Stimulated activated CD4-positive, alpha-beta T cell treated with anti-CD3 and anti-CD28 coated beads, TNF-alpha, amount 100 ng/mL, for 24 hours (primary cell): ENCODE data around the gene PTPRM.

Experiments
- DNase-seq, 3 experiments: peaks; one replicate each; pipeline ENCODE4 v3.0.0-alpha.2; 2020; ENCODE audit warnings: low read depth in 3 of 3

Gene PTPRM

DNA sequence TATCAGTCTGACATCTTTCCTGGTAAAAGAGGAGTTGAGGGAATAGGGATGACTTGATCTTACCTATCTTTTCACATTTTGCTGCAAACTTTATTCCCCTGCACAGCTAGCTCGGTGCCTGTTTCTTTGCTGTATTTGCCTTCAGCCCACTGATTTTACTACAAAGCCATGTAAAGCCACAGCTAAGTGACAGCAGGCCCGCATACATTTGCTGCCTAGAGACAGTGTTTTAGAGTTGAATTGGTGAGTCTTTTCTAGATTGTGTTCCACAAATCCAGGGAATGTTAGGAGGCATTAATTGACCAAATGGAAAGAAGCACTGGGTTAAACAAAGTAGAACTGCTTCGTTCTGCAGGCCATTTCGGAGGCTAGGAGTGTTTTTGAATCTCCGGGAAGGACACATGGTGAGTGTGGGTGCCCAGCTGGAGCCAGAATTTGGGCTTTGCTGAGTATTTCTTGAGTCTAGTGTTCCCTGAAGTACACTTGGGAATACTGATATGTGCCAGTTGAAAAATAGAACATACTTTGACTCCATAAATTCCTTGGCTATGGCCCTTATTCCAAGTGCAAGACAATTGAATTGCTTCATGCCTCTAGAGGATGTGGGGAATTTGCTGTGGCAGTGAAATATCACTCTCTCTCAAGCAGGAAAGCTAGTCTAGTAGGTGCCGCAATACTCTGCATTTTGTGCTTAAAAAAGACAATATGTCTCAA lies 329.8 kb downstream of the PTPRM start:
- no peak for DNase-seq

DNA sequence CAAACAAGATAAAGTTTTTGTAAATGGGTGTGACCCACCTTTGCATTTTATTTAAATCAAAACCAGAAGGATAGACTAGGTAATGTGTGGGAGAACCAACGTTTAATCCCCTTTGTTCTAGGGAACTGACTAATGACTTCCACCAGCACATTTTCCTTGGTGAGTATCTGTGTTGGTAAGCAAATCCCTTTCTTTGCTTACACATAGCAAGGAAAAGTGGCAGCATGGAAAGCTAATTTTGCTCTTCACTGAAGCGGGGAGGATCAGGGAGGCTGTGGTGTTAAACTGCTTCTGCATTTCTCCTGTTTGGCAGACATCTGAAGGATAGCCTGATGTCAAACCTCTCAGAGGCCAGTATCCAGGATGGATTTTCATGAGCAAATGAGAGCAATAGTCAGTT lies 331.1 kb downstream of the PTPRM start:
- DNase-seq: no peak

DNA sequence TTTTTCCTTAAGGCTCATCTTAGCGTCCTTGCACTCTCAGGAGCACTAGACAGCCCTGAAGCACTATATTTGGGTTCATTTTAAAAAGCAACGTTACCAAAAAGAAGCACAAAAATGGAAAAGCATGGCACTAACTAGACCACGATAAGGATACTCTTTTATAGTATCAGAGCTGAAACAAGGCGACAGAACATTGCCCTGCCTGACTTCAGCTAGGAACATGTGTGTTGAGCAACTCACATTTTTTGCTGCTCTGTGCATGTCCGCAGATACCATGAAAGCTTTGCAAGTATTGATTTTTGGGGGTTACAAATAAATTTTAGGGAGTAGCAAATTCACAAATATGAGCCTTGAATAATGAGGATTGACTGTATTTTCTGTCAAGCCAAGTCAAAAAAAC lies 332.0 kb downstream of the PTPRM start:
- DNase-seq: no peak

DNA sequence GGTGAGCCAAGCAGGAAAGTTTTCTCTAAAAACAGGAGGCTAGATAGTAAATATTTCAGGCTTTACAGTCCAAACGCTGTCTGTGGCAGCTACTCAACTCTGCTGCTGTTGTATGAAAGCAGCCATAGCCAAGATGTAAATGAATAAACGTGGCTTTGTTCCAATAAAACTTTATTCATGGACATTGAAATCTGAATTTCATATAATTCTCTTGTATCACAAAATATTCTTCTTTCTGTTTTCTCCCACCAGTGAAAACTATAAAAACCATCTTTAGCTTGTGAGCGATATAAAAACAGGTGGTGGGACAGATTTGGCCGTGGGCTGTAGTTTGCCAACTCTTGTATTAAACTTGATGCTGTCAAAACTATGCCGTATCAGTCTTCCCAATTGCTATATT lies 333.0 kb downstream of the PTPRM start:
- DNase-seq: no peak

DNA sequence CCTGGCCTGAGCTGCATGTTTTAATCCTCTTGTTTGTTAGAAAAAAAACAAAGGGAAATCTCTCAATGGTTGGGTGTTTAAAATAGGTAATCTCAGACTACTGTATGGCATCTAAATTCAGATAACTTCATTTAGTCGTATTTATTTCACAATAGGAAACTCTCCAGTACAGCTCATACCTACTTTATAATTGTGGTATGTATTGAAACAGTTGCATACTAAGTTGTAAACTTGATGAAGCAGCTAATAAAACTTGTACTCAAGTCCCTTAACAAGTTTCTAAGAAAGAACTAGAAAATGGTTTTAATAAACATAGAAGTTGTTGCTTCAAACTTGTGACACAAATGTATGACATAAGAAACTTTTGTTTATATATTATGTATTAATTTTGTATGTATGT lies 334.5 kb downstream of the PTPRM start:
- DNase-seq: no peak

DNA sequence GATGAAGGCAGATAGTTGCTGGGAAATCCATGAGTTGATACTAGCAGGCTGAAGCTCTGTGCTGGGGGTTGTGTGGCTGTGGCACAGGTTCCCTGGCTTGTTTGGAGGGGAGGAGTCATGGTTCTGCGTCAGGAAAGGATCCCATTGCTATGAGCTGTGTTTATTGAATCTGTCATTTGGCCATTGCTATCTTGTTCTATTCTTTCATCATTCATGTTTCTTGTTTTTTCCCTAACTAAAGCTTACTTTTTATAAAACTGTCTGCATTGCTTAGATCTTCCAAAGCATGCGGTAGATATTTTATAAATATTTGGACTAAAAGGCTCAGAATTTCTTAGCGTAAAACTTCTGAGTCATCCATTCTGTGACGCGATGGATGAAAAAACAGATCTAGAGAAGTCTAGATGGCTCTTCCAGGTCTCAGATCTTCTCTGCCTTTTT lies 335.3 kb downstream of the PTPRM start:
- DNase-seq: no peak

DNA sequence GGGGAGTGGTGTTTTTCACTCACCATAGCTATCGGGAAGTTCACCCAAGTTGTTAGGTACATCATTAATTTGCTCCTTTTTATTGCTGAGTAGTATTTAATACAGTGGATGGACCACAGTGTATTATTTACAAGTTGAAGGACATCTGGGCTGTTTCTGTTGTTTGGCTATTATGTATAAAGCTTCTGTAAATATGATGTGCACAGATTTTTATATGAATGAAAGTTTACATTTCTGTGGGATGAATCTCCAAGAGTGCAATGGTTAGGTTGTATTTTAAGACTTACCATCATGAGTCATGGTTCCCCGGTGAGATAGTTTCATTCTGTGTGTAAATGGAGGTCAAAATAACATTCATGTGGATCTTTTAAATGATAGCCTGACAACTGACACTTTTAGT lies 337.4 kb downstream of the PTPRM start:
- no peak for DNase-seq

DNA sequence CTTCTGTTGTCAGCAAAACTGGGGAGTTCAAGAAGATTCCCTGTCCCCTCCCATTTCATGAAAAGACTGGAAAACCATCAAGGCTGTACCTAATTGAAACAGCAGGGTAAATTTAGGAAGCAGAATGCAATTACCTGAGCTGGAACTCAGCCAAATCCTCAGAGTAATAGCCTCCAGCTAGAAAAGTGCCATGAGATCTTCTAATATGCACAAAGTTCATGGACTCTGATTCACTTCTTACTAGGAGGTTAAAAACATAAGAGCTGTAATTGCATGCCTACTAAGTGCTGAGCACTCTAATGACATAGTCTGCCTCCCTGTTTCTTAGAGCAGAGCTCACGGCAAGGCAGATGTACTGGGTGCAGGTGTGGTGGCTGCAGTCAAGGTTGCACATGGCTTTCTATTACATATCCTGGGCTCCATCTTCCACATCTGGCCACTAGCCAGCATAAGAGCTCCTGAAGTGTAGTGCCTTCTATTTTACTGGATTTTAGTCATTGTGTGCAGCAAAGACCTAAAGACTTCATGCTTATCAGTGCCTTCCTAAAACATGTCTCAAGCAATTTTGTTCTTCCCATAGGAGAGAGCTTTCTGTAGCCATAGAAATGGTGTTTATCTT lies 341.7 kb downstream of the PTPRM start:
- no peak for DNase-seq

DNA sequence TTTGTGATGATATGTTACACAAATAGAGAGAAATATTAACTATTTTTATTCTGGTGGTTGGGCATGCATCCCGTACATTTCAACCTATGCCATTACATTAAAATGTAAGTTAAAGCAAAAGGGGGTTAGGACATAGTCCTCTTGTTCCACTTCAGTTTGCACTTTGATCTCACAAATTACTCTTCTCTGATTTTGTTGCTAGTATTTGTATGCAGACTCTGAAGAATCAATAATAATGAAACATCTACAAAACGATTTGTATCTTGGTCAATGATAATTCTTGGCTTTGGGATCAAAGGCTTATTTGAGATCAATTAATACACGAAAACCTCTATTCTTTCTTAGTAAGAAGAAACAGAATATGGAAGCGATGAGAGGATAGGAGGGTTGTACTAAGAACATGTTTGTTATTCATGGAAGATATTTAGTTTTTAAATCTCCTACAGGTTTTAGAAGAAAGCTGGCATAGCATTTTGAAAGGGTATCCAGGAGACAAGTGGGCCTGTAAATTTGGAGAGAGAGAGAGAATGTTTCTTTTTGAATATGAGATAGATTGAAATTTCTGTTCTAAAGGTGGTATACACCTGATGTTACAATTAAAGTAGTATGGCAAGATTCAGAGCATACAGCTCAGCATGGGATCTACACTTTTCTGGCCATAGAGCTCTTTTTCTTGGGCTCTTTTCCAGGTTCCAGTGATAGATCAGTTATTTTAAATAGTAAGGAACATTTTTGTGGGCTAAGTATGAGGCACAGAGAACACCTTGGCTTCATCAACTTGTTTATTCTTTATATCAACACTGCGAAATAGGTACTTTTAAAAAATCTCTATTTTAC lies 347.9 kb downstream of the PTPRM start:
- DNase-seq: no peak

DNA sequence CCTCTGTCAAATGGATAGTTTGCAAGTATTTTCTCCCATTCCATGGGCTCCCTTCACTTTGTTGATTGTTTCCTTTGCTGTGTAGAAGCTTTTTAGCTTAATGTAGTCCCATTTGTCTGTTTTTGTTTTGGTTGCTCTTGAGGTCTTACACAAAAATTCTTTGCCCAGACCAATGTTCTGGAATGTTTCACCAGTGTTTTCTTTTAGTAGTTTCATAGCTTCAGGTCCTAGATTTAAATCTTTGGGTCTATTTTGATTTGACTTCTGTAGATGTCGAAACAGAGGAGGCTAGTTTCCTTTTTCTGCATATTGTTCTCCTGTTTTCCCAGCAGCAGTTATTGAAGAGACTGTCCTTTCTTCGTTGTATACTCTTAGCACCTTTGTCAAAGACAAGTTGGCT lies 351.6 kb downstream of the PTPRM start:
- no peak for DNase-seq

DNA sequence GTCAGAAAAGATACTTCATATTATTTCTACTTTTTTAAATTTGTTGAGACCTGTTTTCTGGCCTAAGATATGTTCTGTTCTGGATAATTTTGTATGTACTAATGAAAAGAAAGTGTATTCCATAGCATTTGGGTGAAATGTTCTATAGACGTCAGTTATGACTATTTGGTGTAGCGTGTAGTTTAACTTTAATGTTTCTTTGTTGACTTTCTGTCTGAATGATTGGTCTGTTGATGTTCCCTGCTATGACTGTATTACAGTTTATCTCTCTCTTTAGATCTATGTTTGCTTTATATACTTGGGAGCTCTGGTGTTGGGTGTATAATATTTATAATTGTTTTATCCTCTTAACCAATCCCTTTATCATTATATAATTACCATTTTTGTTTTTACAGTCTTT lies 352.4 kb downstream of the PTPRM start:
- no peak for DNase-seq

DNA sequence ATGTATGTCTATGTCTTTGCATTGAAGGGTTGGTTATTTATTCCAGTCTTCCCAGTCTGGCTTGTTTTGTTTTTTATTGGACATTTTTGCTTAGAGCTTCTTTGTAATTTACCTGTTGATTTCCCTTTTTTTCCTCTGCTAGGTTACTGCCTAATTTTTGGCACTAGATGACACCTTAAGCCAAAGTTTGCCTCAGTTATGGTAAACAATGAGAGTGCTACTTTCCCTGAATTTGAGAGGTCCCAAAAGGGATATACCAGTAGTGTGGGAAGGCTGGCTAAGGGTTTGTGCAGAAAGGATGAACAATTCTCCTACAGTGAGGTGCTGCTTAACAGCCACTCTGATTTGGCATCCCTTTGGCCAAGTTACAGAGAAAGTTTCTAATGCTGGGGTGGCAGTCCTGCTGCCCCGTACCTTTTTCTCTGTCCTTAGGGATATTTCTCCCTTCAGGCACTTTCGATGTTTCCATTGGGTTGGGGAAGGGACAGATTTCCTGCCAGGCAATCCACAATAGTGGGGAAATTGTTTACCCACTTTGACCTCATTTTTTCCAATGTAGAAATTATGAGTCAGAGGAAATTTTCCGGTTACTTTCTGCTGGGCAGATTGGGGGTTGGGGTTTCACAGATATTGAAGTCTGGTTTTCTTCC lies 354.9 kb downstream of the PTPRM start:
- no peak for DNase-seq

DNA sequence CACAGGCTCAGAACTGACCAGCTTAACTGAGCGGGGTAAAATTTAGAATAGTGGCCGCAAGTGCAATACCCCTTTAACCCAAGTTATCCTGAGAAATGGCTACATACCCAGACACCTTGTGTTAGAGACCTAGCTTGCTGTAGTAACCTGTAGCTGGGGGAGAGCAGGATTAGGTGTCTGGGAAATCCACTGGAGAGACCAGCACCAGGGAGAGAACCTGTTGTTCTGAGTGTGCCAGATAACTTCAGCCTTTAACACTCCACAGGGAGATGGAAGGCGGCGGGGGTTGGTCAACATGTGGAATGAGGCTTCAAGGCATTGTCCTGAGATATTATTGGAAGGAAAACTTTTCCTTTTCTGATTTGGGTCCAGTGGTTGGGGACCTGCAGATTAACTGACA lies 356.0 kb downstream of the PTPRM start:
- no peak for DNase-seq

DNA sequence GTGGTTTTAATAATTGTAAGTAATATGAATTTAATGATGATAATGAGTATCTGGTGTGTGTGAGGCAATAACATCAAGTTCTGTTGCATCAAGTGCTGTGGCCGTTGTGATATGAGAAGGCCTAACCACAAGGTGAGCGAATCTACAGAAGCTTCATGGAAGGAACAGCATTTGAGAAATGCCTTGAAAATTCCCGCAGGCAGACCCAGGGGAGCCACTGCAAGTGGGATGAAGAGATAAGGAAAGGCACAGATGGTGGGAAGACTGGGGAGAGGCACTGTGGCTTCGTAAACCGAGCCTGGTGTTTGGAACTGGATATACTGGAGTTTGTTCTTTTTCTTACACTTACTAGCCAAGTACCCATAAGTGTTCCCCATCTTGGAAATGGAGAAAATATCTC lies 357.5 kb downstream of the PTPRM start:
- DNase-seq: no peak

DNA sequence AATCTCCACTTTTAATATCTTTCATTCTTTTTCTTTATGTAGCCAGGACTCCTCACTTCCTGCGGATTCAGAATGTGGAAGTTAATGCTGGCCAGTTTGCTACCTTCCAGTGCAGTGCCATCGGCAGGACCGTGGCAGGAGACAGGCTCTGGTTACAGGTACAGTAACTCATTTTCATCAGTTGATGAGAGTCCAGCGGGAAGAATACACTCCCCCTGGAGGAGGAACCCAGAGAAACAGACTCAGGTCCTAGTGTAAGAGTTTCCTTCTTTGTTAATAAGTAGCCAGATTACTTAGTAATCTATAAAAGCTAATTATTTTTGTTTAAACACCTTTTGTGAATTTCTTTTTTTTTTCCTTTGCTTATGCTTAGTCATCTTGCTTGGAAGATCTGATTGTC lies 359.4 kb downstream of the PTPRM start:
- no peak for DNase-seq

DNA sequence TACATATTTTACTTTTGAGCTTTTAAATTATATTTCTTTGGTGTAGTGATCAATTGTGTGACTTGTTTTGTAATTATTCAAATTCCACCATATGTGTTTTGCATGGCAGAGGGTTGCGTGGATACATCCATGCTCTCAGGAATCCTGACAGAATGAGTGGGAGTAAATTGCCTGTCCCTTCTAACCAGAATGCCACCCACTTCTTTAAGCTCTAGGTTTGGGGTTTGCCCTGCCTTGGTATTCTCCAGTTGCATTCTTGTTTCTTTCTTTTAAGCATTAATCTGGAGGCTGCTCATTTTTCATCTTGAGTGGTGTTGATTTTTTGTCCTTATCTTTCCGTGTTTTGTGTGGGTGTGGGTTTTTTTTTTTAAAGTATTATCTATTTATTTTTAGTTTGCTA lies 360.0 kb downstream of the PTPRM start:
- DNase-seq: no peak

DNA sequence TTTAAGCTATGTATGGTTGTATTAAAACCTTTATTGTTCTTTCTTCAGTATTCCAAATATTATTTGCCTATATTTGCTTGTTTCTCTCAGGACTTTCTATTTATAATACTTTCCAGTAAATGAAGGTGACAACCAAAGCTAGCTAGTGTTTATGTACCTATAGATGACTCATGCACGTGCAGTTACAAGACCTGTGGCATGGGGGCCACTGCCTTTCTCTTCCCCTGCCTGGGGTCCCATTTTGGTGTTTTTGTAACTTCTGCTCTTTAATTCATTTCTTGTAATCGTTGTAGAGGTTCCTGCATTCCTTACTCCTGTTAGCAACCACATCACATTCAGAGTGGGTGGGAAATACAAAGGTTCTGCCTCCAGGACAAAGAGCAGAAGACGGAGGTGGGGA lies 364.6 kb downstream of the PTPRM start:
- DNase-seq: no peak

DNA sequence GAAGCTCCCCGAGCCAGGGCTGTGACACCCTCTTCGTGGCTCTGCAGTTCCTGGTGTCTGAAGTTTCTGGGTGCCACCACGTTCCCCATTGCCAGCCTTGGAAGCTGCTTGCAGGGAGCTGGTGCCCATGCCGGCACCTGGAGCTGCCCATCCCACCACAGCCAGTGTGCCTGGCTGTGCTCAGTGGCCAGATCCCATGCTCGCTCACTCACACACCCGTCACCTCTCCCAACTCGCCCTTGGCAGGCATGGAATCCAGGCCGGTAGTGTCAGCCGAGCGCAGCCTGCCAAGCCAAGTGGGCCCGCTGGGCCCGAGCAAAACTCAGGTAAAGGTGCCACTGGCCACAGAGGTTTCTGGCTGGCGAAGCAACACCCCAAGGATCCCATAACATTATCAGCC lies 370.2 kb downstream of the PTPRM start:
- DNase-seq: no peak

DNA sequence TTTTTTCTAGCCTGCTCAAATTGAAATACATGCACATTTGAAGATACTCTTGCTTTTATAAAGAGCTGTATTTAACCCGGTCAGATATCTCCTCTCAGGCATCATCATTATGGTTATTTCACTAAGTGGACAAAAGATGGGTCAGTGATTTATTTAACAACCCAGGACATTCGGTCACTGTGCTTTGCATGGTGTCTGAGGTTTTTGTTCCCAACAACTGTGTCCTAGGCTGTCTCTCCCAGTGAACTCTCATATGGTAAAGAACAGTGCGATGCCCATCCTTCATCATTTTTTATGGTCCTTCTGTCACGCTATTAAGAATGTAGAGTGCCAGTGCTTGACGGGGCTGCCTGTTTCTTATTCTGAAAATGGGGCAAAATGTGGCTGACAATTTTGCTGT lies 372.4 kb downstream of the PTPRM start:
- no peak for DNase-seq

DNA sequence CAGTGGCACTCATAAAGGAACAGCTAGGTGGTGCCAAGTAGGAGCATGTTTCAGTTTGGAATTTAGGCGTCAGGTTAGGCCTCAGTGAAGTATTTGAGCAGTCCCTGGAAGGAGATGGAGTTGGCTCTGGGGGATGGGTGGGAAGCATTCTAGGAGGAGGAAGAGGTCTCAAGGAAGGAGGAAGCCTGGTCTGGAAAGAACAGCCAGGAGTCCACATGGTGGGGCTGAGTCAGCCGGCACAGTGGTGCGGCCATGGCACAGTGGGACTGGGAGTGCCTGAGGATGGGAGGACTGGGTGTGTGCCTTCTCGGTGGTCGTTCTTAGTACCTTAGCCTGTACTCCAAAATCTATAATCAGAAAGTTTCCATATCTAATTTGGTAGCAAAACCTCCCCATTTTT lies 373.3 kb downstream of the PTPRM start:
- no peak for DNase-seq

DNA sequence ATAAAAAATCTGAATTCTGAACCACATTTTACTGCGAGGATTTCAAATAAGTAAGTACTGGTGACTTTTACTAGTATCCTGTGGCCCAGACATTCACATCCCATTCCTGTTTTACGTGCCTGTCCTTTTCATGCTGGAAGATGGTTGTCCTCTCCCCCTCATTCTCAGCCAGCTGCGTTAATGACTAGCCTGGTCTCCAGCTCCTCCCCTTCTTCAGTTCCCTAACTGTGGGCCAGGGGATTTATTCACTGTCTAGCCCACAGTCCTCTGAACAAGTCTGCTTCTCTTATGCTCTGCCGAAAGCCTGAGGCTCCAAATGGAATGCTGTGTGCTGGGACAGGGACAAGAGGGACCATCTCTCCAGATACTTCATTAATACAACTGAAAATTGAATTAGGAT lies 373.9 kb downstream of the PTPRM start:
- DNase-seq: no peak

DNA sequence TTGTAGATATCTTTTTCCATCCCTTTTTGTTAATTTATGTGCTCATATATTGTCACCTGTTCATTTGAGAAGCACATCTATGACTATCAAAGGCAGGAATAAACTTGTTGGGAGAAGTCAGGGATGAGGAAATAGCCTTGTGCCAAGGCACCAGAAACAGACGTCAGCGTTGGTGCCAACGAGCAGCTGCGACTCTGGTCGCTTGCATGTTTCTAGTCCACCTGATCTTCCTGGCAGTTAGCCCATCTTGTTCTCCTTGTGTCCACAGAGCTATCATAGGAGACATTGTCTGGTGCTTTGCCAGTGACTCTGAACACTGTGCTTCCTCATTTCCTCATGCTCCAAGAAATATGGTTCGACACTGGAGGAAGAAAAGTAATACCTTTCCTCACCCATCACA lies 374.4 kb downstream of the PTPRM start:
- no peak for DNase-seq

DNA sequence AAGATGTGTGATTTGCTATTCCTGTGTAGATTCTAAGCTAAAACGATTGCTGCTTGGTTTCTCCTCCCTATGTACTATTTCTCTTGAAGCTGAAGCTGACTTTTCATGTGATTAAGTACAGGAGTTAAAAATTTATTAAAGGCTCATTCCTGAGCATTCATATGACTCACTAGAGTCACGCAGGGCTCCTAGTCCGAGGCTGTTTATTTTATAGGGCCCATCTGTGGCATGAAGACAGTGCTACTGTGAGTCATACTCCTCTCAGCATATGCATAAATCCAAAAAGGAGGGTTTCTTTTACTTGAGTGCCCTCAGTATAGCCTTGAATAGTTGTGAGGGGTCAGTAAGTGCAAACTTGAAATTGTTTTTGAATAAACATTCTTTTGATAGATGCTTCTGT lies 378.8 kb downstream of the PTPRM start:
- no peak for DNase-seq
